Loucy (cell line): ENCODE measurements around the gene UBE2C.

Experiments used
- H2AFZ ChIP-seq: fragments of 200-600 bp; sonication (generic); 2 replicates; pipeline ENCODE4 v1.6.0; 2016; ENCODE audit warnings: antibody characterized with exemption, mild to moderate bottlenecking, low read length, moderate library complexity
- H3F3A ChIP-seq: fragments of 200-600 bp; 2 replicates; pipeline ENCODE4 v1.6.0; 2016; ENCODE audit warnings: antibody characterized with exemption, low read depth, mild to moderate bottlenecking
- H3K27me3 ChIP-seq: fragments of 200-600 bp; sonication (generic); 2 replicates; pipeline ENCODE4 v1.6.1; 2014; ENCODE audit warnings: low read length, mild to moderate bottlenecking; ENCODE audit not compliant: insufficient read depth, poor library complexity, severe bottlenecking
- H3K36me3 ChIP-seq: fragments of 200-600 bp; sonication (generic); 2 replicates; pipeline ENCODE4 v1.6.1; 2016; ENCODE audit warnings: low read length; ENCODE audit not compliant: insufficient read depth
- H3K4me1 ChIP-seq: fragments of 200-600 bp; sonication (generic); 2 replicates; pipeline ENCODE4 v1.5.1; 2014; ENCODE audit warnings: low read length, mild to moderate bottlenecking; ENCODE audit not compliant: insufficient read depth, poor library complexity, severe bottlenecking
- H3K4me2 ChIP-seq: fragments of 200-600 bp; sonication (generic); 2 replicates; pipeline ENCODE4 v1.6.0; 2014; ENCODE audit warnings: antibody characterized with exemption, low read length, low read depth, mild to moderate bottlenecking; ENCODE audit not compliant: poor library complexity, severe bottlenecking
- H3K4me3 ChIP-seq: fragments of 200-600 bp; sonication (generic); 2 replicates; pipeline ENCODE4 v1.5.1; 2014; ENCODE audit warnings: low read length, mild to moderate bottlenecking, mixed read lengths; ENCODE audit not compliant: poor library complexity, severe bottlenecking
- H3K79me2 ChIP-seq: fragments of 200-600 bp; sonication (generic); 2 replicates; pipeline ENCODE4 v1.6.1; 2014; ENCODE audit warnings: low read length; ENCODE audit not compliant: insufficient read depth
- H3K9ac ChIP-seq: fragments of 200-600 bp; sonication (generic); 2 replicates; pipeline ENCODE4 v1.6.0; 2014; ENCODE audit warnings: mild to moderate bottlenecking, low read depth, low read length, moderate library complexity; ENCODE audit not compliant: poor library complexity, severe bottlenecking
- H3K9me2 ChIP-seq: fragments of 200-600 bp; sonication (generic); replicated peaks from 2 replicates; pipeline ENCODE4 v1.6.1; 2016; ENCODE audit warnings: low read depth, low read length, mixed read lengths
- H3K9me3 ChIP-seq: fragments of 200-600 bp; sonication (generic); 2 replicates; pipeline ENCODE4 v1.6.1; 2014; ENCODE audit warnings: mild to moderate bottlenecking, antibody characterized with exemption, low read length, low read depth; ENCODE audit not compliant: insufficient read depth
- H4K20me1 ChIP-seq: fragments of 200-600 bp; sonication (generic); 2 replicates; pipeline ENCODE4 v1.6.0; 2014; ENCODE audit warnings: antibody characterized with exemption, low read length, mild to moderate bottlenecking; ENCODE audit not compliant: insufficient read depth, poor library complexity, severe bottlenecking
- EZH2phosphoT487 ChIP-seq: fragments of 200-600 bp; IDR thresholded peaks from 2 replicates; pipeline ENCODE4 v1.6.1; 2018; ENCODE audit warnings: antibody characterized with exemption, mild to moderate bottlenecking, moderate library complexity, borderline replicate concordance
- TF ChIP-seq, protein P1 (sequence below): fragments of 200-600 bp; sonication (generic); conservative IDR thresholded peaks from 2 replicates; pipeline ENCODE4 v1.5.1; 2014; ENCODE audit warnings: mild to moderate bottlenecking, antibody characterized with exemption, low read length

UBE2C gene

DNA sequence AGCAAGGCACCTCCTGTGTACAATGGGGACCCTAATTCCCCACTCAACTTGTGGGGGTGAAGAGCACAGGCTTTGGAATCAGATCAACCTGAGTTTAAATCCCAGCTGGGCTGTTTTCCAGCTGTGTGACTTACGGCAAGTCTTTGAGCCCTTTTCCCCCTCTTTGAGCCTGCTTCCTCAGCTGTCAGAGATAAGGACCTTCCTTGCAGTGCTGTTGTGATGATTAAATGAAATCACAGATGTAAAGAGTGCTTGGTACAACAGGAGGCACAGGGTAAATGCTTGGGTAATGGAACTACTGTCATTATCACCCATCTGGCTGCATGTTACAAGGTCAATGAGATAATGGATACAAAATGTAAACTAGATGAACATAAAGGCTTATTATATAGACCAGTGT is 24.4 kb downstream of the UBE2C start:
- no peak overlapping the region for H2AFZ ChIP-seq
- H3K36me3 ChIP-seq = no peaks in the 10 kb centered on the region
- peaks cover 8% of the 10 kb centered on the region for H3K4me1 ChIP-seq
- no peaks in the 10 kb centered on the region for H3K79me2 ChIP-seq
- H3K4me2 ChIP-seq = no peak overlapping the region
- no peak overlapping the region for H3K9ac ChIP-seq
- TF ChIP-seq, protein P1, sequence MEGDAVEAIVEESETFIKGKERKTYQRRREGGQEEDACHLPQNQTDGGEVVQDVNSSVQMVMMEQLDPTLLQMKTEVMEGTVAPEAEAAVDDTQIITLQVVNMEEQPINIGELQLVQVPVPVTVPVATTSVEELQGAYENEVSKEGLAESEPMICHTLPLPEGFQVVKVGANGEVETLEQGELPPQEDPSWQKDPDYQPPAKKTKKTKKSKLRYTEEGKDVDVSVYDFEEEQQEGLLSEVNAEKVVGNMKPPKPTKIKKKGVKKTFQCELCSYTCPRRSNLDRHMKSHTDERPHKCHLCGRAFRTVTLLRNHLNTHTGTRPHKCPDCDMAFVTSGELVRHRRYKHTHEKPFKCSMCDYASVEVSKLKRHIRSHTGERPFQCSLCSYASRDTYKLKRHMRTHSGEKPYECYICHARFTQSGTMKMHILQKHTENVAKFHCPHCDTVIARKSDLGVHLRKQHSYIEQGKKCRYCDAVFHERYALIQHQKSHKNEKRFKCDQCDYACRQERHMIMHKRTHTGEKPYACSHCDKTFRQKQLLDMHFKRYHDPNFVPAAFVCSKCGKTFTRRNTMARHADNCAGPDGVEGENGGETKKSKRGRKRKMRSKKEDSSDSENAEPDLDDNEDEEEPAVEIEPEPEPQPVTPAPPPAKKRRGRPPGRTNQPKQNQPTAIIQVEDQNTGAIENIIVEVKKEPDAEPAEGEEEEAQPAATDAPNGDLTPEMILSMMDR = no peak
- TF ChIP-seq EZH2phosphoT487 = no peak
- no peaks in the 10 kb centered on the region for H3K9me3 ChIP-seq
- no peaks in the 10 kb centered on the region for H3K27me3 ChIP-seq
- no peak overlapping the region for H3K4me3 ChIP-seq
- no peaks in the 10 kb centered on the region for H3K9me2 ChIP-seq
- H3F3A ChIP-seq = no peaks in the 10 kb centered on the region
- no peaks in the 10 kb centered on the region for H4K20me1 ChIP-seq

DNA sequence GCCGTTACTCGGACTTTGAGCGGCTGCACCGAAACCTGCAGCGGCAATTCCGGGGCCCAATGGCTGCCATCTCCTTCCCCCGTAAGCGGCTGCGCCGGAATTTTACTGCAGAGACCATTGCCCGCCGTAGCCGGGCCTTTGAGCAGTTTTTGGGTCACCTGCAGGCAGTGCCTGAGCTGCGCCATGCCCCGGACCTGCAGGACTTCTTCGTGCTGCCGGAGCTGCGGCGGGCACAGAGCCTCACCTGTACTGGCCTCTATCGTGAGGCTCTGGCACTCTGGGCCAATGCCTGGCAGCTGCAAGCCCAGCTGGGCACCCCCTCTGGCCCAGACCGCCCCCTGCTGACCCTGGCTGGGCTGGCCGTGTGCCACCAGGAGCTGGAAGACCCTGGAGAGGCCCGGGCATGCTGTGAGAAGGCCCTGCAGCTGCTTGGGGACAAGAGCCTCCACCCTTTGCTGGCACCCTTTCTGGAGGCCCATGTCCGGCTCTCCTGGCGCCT is 28.3 kb downstream of the UBE2C start:
- H4K20me1 ChIP-seq = no peaks in the 10 kb centered on the region
- H3K9ac ChIP-seq = no peak overlapping the region
- no peak overlapping the region for H2AFZ ChIP-seq
- no peaks in the 10 kb centered on the region for H3K4me1 ChIP-seq
- H3K4me2 ChIP-seq = no peak overlapping the region
- H3K4me3 ChIP-seq = no peak overlapping the region
- H3K9me3 ChIP-seq = no peaks in the 10 kb centered on the region
- no peaks in the 10 kb centered on the region for H3F3A ChIP-seq
- no peak for TF ChIP-seq EZH2phosphoT487
- TF ChIP-seq, protein P1 = no peak
- H3K36me3 ChIP-seq = peaks cover 10% of the 10 kb centered on the region; the same call in 1 of the 2 replicates
- no peaks in the 10 kb centered on the region for H3K79me2 ChIP-seq
- H3K27me3 ChIP-seq = no peaks in the 10 kb centered on the region
- no peaks in the 10 kb centered on the region for H3K9me2 ChIP-seq

DNA sequence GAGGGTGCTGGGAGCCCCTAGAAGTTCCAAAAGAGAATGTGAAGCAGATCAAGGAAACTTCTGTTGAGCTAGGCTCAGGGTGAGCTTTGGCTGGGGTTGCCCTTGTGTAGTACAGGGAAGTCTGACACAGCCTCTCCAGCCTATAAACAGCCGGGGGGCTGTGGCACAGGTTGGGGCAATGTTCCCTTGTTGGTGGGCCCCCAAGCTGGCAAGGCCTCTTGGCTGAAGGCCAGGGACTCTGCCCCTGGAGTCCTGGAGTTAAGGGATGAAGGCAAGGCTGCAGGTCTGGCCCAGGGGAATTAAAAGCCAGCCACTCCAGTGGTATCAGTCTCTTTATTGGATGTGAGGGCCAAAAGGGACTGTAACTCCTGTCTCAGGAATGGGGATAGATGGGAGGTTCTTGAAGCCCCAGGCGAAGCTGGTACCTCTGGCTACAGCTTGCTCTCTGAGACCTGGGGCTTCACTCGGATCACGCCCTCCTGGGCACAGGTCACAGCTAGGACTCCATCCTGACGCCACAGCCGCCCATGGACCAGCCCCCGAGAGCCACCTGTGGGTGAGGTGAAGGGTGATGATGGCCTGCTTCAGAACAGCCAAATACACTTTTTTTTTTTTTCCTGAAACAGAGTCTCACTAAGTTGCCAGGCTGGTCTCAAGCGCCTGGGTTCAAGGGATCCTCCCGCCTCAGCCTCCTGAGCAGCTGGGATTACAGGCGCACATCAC is 29.1 kb downstream of the UBE2C start:
- Histone ChIP-seq H3K9ac (no peak overlapping the region), H3K27me3 (no peaks in the 10 kb centered on the region), H3F3A (no peaks in the 10 kb centered on the region), H3K9me3 (no peaks in the 10 kb centered on the region), H2AFZ (no peak overlapping the region), H3K4me2 (no peak overlapping the region), H3K36me3 (peaks cover 13% of the 10 kb centered on the region; the same call in 1 of the 2 replicates), H3K79me2 (no peaks in the 10 kb centered on the region), H4K20me1 (no peaks in the 10 kb centered on the region), H3K9me2 (no peaks in the 10 kb centered on the region), H3K4me3 (no peak overlapping the region), H3K4me1 (no peaks in the 10 kb centered on the region)
- TF ChIP-seq, protein P1 = no peak
- TF ChIP-seq EZH2phosphoT487 = no peak
